Measurements from ENCODE around the gene IL36RN. TPM values are rescaled to one million over a fixed set of nuclear protein-coding genes. Genes with fewer than 3 reads are reported as not detected.

Gene IL36RN
- total and polyA plus RNA-seq, 9 donors = not detected

DNA sequence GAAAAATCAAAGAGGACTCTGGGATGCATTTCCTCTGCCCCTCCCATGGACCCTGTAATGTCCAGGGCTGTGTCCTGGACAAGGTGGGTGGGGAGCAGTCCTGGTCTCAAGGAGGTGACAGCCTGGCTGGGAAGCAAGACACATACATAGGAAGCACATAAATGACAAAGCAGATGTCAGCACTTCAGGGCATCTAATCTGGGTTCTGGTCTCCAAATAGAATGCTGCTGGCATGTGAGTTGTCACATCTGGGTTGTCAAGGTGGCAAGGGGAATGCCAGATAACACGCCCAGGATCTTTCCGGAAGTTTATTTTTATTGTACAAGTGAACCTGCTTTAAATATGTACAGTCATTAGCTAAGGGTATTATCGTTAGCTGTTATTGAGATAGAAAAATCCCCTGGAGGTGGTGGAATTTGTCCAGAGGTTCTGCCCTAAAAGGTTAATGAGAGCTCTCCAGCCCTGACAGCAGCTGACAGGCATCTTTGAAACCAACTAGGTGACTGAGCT, 14.4 kb downstream of the IL36RN start:
- no peak overlapping the region for H3K27ac ChIP-seq
- no peaks in the 10 kb centered on the region for H3K9me3 ChIP-seq
- 51 to 59% (median 51%) methylated on average over 3 of the region's 3 CpGs for WGBS, 3 donors
- intact Hi-C loops (cut with DNase I) = no loop called here
- no peak for DNase-seq
- no peaks in the 10 kb centered on the region for H3K4me1 ChIP-seq (ENCODE audit: insufficient read depth)
- H3K4me3 ChIP-seq = no peak overlapping the region
- H3K36me3 ChIP-seq = no peaks in the 10 kb centered on the region
- H3K27me3 ChIP-seq = no peaks in the 10 kb centered on the region
- TF ChIP-seq POLR2A (IDR thresholded peaks at IDR 0.05) (no peak), CTCF (IDR thresholded peaks at IDR 0.05) (no peak), EP300 (IDR thresholded peaks at IDR 0.05) (no peak)

DNA sequence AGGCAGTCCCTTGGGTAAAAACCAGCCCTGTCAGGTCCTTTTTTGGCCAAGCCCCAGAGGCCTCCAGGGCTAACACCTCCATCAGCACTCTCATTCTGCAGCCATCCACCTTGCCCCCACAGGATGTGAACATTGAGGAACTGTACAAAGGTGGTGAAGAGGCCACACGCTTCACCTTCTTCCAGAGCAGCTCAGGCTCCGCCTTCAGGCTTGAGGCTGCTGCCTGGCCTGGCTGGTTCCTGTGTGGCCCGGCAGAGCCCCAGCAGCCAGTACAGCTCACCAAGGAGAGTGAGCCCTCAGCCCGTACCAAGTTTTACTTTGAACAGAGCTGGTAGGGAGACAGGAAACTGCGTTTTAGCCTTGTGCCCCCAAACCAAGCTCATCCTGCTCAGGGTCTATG, 16.0 kb downstream of the IL36RN start:
- intact Hi-C loops (cut with DNase I) = no loop called here
- TF ChIP-seq POLR2A (IDR thresholded peaks at IDR 0.05) = no peak
- DNase-seq = no peak
- Histone ChIP-seq H3K27ac (no peak overlapping the region), H3K27me3 (no peaks in the 10 kb centered on the region), H3K4me3 (no peak overlapping the region), H3K36me3 (no peaks in the 10 kb centered on the region), H3K9me3 (no peaks in the 10 kb centered on the region), H3K4me1 (ENCODE audit: insufficient read depth) (no peaks in the 10 kb centered on the region)
- WGBS, 3 donors = 72 to 82% (median 78%) methylated on average over 5 of the region's 5 CpGs

GRCh38 chr2:113075600-113075999, 16.6 kb downstream of the IL36RN start:
- no peak for DNase-seq
- Histone ChIP-seq H3K4me1 (ENCODE audit: insufficient read depth) (no peaks in the 10 kb centered on the region), H3K4me3 (no peak overlapping the region), H3K27me3 (no peaks in the 10 kb centered on the region), H3K9me3 (no peaks in the 10 kb centered on the region), H3K27ac (no peak overlapping the region), H3K36me3 (no peaks in the 10 kb centered on the region)
- WGBS, 3 donors = 82 to 87% (median 84%) methylated on average over 3 of the region's 3 CpGs
- TF ChIP-seq CTCF (IDR thresholded peaks at IDR 0.05) (no peak), POLR2A (IDR thresholded peaks at IDR 0.05) (no peak), EP300 (IDR thresholded peaks at IDR 0.05) (no peak)
- intact Hi-C loops (cut with DNase I) = no loop called here

GRCh38 chr2:113076954-113077669, 18.1 kb downstream of the IL36RN start:
- no peaks in the 10 kb centered on the region for H3K9me3 ChIP-seq
- no peak for DNase-seq
- no peaks in the 10 kb centered on the region for H3K4me1 ChIP-seq (ENCODE audit: insufficient read depth)
- intact Hi-C loops (cut with DNase I) = no loop called here
- no peaks in the 10 kb centered on the region for H3K36me3 ChIP-seq
- H3K27ac ChIP-seq = no peak overlapping the region
- WGBS, 3 donors = 13 to 36% (median 26%) methylated on average over 3 of the region's 3 CpGs
- TF ChIP-seq CTCF (IDR thresholded peaks at IDR 0.05) = no peak
- TF ChIP-seq EP300 (IDR thresholded peaks at IDR 0.05) = no peak
- TF ChIP-seq POLR2A (IDR thresholded peaks at IDR 0.05) = no peak
- no peaks in the 10 kb centered on the region for H3K27me3 ChIP-seq
- no peak overlapping the region for H3K4me3 ChIP-seq

- no peak for DNase-seq
- intact Hi-C loops (cut with DNase I) = no loop called here
- H3K27ac ChIP-seq = no peak overlapping the region
- no peak overlapping the region for H3K4me3 ChIP-seq
- H3K4me1 ChIP-seq (ENCODE audit: insufficient read depth) = no peaks in the 10 kb centered on the region
- H3K36me3 ChIP-seq = no peaks in the 10 kb centered on the region
- 48 to 77% (median 59%) methylated on average over 1 of the region's 1 CpG for WGBS, 3 donors
- no peaks in the 10 kb centered on the region for H3K9me3 ChIP-seq
- no peaks in the 10 kb centered on the region for H3K27me3 ChIP-seq
- TF ChIP-seq CTCF (IDR thresholded peaks at IDR 0.05) (no peak), POLR2A (IDR thresholded peaks at IDR 0.05) (no peak)
Measured at GRCh38 chr2:113077921-113078320, 18.9 kb downstream of the IL36RN start.

All from ovary (tissue), 9 donors.